Measurements from ENCODE around the gene C1QTNF9B. TPM values are rescaled to one million over a fixed set of nuclear protein-coding genes. Genes with fewer than 3 reads are reported as not detected.

Gene C1QTNF9B
- total and polyA plus RNA-seq, 2 of the 8 experiments (the other 6 are each of a cell fraction or from before 2014, with no cell fraction given): 0.11 TPM; not detected in 1

GRCh38 chr13:23876265-23876664 lies 21.0 kb downstream of the C1QTNF9B start (continued):
- no peak for TF ChIP-seq TAF7 (optimal IDR thresholded peaks at IDR 0.05; ENCODE audit: borderline replicate concordance, low read depth, low read length)
- TF ChIP-seq SP2 (IDR thresholded peaks at IDR 0.05; ENCODE audit: low read length): no peak
- TF ChIP-seq EGR1 (IDR thresholded peaks at IDR 0.05; ENCODE audit: borderline replicate concordance, low read depth, low read length): no peak
- peak; percentile 39 to 52 for TF ChIP-seq RAD21 (IDR thresholded peaks at IDR 0.05 in 1 of 2, conservative IDR thresholded peaks at IDR 0.05 in 1 of 2; ENCODE audit: low read depth in 2 of 2, low read length in 2 of 2)
- TF ChIP-seq EP300 (IDR thresholded peaks at IDR 0.05; ENCODE audit: borderline replicate concordance in 1 of 2, low read depth in 2 of 2, low read length in 2 of 2): no peak
- TF ChIP-seq SIRT6 (IDR thresholded peaks at IDR 0.05; ENCODE audit: low read length): no peak
